ENCODE measurements around the gene ADGRD2.

- peak in 5 of 6 experiments; percentile 64 to 95 (median 86) for TF ChIP-seq CTCF (IDR thresholded peaks at IDR 0.05)
- TF ChIP-seq POLR2A (IDR thresholded peaks at IDR 0.05): peak in 1 of 2 donors; percentile 59
Observed at GRCh38 chr9:124415102-124415851, 35.0 kb upstream of the ADGRD2 start, which contains the start of gene PSMB7.

All from thyroid gland (tissue), 4 donors.